ENCODE data around the gene MKRN2OS.
"Not testable (repeated sequence)": the region's sequence is repeated elsewhere in the genome, so short reads cannot be mapped to it uniquely, and the experiment has no call there.

The MKRN2OS gene

DNA sequence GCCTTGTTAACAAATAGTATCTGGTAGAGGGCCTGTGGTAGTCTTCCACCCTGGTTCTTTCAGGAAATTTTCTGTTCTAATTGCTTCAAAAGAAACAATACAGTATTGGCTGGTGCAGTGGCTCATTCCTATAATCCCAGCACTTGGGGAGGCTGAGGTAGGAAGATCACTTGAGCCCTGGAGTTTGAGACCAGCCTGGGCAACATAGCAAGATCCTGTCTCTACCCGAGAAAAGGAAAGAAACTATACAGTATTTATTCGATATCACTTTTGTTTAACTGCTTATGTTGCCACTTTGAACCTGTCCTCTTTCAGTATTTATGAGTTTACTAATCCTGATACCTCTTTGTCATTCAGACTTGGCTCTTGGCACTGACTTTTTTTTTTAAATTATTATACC, 16.1 kb upstream of the MKRN2OS start:
- no peak for DNase-seq (ENCODE audit: low spot score)

DNA sequence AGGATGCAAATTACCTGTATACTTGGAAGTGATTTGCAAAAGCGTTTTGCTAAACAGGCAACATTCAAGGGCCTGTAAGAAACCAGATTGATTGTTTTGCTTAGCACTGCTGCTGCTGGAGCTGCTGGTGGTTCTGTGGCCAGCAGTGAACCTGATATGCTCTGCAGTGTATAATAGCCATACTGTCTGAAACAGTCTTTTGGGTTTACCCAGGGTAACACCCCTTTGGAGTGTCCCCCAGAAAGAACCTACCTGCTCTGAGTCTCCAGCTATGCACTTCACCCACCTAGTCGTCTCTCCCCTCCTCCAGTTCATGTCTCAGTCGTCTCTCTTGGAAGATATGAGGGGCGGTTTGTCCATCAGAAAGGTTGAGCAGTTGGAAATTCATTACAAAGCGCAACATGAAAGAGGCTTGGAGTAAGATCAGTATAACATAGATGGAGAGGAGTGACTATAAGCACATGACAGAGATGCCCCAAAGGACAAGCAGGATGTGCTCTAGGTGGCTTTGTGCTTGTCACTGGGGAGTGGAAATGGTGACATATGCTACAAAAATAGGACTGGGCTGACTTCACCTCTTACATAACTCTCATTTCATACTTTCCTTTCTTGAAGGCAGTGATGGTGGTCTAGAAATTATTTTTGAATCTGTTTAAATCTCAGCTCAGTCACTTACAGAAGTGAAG, 15.3 kb upstream of the MKRN2OS start:
- no peak for DNase-seq (ENCODE audit: low spot score)

DNA sequence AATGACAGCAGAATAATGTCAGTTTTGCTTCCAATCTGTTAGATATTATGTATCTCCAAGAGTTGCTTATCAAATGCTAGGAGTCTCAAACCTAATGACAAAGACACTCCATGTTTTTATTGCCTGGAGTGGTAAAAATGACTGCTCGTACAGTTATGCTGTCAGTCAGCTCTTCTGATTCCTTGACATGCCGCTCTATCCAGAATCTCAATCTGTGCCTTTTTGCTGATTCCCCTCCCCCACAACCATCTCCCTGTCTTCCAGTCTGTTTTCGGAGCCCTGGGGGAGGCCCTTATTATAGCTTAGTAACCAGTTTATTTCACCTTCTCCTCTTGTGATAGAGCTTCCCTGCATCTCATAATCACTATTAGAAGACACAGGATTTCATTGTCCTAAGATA, 14.2 kb upstream of the MKRN2OS start:
- DNase-seq (ENCODE audit: low spot score): no peak

DNA sequence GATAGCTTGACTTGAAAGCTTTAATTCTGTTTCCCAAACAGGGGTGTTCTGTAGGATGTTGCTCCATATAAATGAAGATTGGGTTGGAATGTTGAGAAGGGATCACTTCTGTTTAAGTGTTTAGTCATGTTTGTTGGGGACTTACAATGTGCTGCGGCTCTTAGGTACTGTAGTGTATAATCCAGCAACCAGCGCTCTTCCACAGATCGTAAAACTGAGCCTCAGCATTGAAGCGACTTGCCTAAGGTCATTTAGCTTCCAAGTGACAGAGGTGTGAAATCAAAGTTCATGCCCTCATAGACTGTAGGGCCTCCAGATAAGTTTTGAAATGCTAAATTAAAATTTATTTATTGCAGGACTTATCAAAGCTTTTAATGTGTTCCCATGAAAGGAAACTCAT, 13.4 kb upstream of the MKRN2OS start:
- no peak for DNase-seq (ENCODE audit: low spot score)

DNA sequence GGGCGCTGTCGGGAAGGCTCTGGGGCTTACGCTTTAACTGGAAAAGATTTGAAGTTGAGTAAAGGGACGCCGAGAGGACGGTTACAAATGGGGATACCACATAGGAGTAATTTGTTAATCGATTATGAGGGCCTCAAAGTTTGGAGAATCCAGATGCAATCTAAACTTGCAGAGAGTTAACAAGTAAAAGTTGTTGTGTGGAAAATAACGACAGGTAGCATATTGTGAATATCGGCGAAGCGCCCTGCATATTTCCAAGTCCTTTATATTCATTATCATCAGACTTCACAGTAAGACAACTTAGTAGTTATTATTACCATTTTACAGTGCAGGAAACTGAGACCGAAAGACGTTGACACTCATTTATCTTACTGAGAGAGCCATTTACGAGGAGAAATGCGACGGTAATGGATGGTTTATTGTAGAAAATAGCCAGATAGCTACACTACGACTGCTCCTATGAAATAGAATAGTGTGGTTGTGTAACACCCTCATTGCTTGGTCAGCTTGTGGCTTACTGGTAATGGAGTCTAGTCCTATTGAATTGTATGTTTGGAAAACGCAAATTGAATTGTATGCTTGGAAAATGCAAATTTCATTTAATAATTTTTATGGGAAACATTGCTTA, 12.3 kb upstream of the MKRN2OS start:
- DNase-seq (ENCODE audit: low spot score): peak; percentile 44

DNA sequence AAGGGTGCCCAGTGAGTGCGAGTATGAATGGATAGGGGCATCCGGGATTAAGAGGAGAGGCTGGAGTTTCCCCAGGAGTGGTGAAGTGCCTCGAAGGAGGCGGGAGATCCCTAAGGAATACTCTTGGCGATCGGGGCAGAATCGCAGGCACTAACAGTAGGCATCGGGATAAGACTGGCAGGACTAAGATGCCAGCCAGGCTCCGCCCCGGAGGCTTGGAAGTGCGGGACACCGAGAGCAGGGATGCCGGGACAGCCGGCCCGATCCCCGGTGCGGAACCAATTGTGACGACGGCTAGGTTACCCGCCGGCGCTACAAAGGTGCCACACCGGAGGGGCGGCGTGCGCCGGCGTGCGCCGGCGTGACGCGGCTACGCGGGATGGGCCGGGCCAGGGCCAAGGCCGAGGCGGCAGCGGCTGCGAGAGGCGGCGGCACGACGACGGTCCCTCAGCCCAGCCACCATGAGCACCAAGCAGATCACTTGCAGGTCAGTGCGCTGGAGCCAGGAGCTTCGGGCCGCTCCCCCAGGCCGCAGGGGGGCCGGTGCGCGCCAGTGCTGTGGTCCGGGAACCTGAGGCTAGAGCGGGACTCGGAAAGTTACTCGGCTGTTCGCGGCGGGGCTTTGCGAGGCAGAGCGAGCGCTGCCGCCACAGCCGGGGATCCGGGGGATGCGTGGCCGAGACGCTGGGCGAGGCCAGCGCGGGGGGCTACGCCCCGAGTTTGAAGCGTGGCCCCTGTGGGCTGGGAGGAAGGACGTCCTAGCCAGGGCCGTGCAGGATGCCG, 11.6 kb upstream of the MKRN2OS start, which contains the start of gene MKRN2:
MKRN2 (plus strand) TSS at position 398 of the 783 bp plus-strand sequence; CDS start at position 462, 64 bp downstream.
- DNase-seq (ENCODE audit: low spot score): peak; percentile 95

DNA sequence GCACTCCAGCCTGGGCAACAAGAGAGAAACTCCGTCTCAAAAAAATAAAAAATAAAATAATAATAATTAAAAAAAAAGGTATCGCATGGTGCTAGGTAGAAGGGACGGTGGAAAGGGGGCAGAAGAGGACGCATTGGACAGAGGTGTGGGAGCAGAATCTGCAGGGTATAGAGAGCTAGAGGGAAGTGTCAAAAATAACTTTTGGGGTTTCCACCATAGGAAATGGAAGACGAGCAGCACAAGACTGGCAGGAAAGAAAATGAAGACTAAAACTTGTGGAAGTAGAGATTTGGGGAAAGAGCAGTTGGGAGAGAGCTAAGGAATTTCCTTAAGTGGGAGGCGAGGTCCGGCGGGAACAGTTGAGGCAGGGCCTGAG, 11.0 kb upstream of the MKRN2OS start:
- DNase-seq (ENCODE audit: low spot score): no peak

DNA sequence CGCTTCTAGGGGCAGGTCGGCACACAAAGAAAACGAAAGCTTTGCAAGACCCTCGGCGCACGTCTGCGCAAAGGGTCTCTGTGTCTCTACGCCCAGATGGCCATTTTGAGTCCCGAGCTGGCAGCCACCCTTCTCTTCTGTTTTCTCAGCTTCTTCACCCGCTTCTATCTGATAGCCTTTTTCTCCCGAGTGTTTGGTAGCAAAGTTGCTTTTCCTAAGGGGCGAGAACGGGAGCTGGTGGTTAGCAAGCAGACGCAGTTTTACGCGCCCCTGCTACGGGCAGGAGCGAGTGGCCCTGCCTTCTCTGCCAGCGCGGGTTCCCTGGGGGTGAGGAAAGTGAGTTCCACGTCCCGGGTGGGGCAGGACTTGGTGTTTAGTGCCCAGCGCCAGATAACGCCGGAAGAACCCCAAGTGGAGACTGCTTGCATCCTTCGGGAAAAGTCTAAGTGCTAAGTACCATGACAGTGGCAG, 8.7 kb upstream of the MKRN2OS start:
- DNase-seq (ENCODE audit: low spot score): peak; percentile 64

DNA sequence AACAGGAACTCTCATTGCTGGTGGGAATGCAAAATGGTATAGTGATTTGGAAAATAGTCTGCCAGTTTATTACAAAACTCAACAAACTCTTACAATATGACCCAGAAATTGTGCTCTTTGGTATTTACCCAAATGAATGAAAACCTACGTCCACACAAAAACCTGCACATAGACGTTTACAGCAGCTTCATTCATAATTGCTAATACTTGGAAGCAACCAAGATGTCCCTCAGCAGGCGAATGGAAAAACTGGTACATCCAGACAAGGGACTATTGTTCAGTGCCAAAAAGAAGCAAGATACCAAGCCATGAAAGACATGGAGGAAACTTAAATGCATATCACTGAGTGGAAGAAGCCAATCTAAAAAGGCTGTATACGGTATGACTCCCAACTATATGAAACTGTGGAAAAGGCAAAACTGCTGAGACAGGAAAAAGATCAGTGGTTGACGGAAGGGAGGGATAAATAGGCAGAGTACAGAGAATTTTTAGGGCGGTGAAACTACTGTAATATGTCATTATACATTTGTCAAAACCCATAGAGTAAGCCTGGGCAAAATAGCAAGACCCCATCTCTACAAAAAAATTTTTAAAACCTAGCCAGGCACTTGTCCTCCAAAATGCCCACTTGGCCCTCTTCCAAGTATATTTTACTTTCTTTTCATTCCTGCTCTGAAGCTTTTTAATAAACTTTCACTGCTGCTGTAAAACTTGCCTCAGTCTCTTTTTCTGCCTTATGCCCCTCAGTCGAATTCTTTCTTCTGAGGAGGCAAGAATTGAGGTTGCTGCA, 4.9 kb upstream of the MKRN2OS start:
- DNase-seq (ENCODE audit: low spot score): no peak

DNA sequence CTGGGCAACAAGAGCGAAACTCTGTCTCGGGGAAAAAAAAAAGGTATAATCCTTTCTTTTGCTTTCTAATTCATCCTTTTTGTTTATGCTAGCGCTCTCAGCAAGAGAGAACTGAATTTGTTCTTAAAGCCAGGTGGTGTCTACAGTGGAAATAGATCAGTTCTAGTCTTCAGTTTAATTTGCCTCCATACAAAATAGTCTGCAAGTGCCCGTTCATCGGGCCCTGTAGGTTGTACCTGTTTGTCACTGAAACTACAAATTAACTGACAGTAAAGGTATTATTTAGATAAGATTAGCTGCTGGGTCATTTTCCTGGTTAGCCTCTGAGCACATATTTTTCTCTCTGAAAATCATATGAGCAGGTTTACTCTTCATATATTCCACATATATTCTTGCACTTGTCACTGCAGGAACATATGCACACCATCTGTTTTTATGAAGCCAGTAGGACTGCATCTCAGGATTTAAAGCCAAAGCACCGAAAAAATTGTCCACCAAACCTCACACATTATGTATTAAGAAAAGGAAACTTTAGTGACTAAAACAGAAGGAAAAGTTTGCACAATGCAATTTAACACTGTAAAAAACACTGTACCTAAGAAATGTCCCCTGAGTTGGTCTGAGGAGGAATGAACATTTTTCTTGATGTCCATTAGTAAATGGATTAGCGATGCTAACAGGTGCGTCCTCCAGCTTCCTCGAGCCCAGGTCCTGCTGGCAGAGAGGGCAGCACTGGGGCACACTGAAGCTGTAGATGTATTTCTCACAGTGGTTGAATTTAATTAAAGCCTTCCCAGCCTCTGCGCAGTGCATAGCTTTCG, 437 bp downstream of the MKRN2OS start:
- DNase-seq (ENCODE audit: low spot score): no peak

DNA sequence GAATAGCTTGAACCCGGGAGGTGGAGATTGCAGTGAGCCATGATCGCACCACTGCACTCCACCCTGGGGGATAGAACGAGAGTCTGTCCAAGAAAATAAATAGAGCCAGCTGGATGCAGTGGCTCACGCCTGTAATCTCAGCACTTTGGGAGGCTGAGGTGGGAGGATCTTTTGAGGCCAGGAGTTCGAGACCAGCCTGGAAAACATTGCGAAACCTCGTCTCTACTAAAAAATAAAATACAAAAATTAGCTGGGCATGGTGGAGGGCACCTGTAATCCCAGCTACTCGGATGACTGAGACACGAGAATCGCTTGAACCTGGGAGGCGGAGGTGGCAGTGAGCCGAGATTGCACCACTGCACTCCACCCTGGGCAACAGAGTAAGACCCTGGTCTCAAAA, 1.8 kb downstream of the MKRN2OS start:
- DNase-seq (ENCODE audit: low spot score): not testable (repeated sequence)

DNA sequence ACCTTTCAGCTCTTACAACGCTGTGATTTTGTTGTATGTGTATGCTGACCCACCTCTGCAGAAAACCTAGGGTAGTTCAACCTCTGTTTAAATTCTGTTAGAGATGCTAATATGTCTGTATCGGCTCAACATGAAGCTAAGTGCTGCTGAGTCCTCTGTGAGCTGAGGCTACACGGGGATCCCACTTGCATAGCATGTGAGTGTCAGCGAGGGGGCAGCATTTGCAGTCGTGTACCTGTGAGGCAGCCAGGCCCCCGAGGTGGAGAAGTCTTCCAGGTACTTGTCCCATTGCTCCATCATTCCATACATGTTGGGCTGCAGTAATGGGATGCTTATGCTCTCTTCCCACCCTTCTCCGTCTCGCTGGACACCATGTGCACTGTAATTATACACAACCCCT, 3.7 kb downstream of the MKRN2OS start:
- DNase-seq (ENCODE audit: low spot score): no peak

DNA sequence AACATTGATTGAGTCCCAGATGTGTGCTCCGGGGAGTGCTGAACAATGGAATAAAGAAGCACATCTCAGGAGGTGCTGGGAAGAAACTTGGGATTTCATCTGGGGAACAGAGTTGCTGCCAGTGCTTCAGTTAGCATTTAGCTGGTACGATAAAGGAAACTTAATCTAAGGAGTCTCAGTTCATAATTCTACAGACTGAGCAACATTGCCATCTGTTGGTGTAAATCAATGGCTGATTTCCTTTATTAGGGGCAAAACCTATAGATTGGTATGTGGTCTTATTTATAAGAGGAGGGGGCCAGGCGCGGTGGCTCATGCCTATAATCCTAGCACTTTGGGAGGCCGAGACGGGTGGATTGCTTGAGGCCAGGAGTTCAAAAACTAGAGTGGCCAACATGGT, 8.9 kb downstream of the MKRN2OS start:
- no peak for DNase-seq (ENCODE audit: low spot score)

DNA sequence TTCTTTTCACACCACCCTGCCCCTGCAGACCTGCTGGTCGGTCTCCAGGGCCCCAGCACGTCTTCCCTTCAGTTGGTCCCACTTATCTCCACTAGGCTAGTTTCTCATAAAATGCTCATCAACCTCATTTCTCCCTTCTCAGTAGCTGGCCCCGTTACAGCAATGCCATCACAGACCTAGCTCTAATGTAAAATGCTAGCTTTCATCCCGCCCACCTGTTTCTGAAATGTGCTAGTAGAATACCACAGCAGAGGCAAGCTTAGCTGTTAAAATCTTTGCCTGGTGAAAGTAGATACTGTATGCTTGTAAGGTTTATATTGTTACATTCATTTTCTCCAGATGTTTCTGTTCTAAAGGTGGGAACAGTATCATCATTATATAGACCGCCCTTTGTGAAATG, 13.1 kb downstream of the MKRN2OS start:
- DNase-seq (ENCODE audit: low spot score): no peak

DNA sequence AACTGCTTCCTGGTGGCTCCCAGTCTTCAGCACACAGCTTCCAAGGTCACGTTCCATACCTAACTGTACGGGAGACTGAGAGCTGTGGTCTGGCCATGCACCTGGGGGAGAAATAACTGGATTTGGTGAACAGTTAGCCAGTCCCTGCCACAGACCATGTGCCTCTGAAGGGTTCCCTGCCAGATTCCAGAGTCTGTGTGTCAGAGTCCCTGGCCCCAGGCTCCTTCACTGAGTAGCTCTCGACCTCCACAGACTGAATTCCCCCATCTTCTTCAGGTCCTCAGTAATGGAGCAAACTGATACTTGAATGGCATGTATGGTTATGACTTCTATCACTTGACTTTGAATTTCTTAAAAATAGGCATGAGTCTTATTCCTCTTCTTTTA, 17.5 kb downstream of the MKRN2OS start:
- DNase-seq (ENCODE audit: low spot score): no peak

DNA sequence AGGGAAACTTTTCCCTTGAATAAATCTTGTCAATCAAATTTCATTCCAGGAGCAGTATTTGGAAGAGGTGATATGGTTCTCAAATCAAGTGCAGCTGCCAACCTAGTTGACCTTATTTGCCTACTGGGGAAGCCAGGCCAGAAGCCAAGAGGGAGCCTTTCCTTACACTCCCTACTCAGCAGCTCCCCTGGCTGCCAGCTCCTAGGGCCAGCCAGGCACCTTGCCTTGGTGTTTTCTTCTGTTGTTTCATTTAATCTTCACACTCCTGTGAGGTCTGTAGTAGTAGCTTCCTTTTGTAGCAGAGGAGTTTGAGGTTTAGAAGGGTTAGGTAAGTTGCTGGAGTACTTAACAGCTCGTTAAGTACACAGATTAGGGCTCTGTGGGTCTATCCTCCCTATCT, 22.6 kb downstream of the MKRN2OS start:
- DNase-seq (ENCODE audit: low spot score): no peak

DNA sequence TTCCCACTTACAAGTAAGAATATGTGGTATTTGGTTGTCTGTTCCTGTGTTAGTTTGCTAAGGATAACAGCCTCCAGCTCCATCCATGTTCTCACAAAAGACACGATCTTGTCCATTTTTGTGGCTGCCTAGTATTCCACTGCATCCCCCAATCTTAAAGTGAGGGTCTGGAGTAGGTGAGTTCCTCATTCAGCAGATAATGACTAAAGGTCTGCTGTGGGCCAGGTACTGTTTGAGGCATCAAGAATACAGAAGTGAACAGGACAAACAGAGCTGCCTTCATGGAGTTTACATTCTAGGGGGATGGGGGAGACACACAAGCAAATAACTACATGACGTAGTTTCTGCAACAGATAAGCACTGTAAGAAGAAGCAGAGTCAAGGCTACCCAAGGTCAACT, 24.3 kb downstream of the MKRN2OS start:
- DNase-seq (ENCODE audit: low spot score): no peak

DNA sequence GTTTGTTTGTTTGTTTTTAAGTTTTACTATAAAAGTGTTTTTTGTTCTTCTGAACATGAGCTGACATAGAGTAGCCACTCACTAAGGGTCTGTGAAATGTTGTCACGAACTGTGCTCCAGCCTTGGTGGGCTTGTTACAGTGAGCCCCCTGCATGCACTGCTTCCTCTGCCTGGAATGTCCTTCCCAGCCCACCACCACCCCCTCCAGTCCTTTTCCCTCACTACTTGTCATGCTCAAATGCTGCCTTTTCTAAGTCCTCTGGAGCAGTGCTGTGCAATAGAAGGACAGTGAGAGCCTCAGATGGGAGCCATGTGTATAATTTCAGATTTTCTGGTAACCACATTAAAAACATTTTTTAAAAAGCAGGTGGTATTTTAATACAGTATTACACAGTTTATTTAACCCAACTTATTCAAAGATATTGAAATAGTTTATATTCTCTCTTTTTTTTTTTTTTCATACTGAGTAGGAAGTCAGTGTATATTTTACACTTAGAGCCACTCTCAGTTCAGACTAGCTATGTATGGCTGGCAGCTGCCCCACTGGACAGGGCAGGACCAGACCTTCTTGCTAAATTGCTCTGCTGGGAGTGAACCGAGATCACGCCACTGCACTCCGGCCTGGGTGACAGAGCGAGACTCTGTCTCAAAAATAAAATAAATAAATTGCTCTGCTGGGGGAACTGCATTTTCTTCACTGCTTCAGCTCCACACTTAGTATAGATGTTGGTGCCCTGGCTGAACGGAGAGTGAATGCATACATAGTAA, 26.9 kb downstream of the MKRN2OS start:
- no peak for DNase-seq (ENCODE audit: low spot score)

DNA sequence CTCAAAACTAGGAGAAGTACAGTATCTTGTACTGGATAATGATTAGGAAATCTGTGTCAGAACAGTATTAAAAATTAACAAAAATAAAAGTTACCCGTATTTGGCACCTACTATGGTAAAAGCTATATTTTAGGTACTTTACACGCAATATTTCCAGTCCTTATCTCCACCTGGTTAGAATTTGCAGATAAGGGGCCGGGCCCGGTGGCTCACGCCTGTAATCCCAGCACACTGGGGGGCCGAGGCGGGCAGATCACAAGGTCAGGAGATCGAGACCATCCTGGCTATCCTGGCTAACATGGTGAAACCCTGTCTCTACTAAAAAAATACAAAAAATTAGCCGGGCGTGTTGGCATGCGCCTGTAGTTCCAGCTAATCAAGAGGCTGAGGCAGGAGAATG, 28.4 kb downstream of the MKRN2OS start:
- DNase-seq (ENCODE audit: low spot score): no peak

DNA sequence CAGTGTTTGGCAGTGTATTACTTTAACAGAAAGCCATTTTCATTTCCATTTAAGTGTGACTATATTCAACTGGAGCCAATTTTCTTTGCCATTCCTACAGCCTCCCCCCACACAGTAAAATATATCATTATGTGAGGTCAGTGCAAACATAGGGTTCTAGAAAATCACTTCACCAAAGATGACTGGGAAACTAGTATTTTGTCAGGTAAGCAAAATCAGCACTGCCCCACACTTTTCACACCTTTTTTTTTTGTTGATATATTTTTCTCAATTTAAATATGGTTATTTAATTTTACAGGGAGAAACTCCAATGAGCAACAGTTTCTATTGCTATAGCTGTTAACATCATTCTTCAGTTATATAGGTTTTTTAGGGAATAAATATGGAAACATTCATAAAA, 29.7 kb downstream of the MKRN2OS start:
- no peak for DNase-seq (ENCODE audit: low spot score)
